Kidney epithelial cell (primary cell): Measurements from ENCODE around the gene SRGAP1. TPM values are rescaled to one million over a fixed set of nuclear protein-coding genes. Genes with fewer than 3 reads are reported as not detected.

Experiments
- DNase-seq: peaks from one replicate; pipeline ENCODE4 v3.0.0-alpha.2; 2010; ENCODE audit warnings: low read depth
- H3K27me3 ChIP-seq: 2 replicates; pipeline ENCODE4 v1.6.0; 2011; ENCODE audit warnings: low read length; ENCODE audit not compliant: control insufficient read depth, insufficient read depth
- H3K36me3 ChIP-seq: 2 replicates; pipeline ENCODE4 v1.5.1; 2011; ENCODE audit warnings: low read length; ENCODE audit not compliant: control insufficient read depth, insufficient read depth
- H3K4me3 ChIP-seq: 2 replicates; pipeline ENCODE4 v1.5.1; 2011; ENCODE audit warnings: low read depth, mild to moderate bottlenecking, control low read depth, low read length
- total RNA-seq: library from RNA; depleted of rRNA; stranded (reverse); fragments of >200 nt; gene quantifications from 2 replicates; pipeline ENCODE4 v1.2.3, GENCODE V29; 2015
- TF ChIP-seq, protein P1 (sequence below): IDR thresholded peaks from 2 replicates; pipeline ENCODE4 v1.5.1; 2011; ENCODE audit warnings: mild to moderate bottlenecking, moderate library complexity, low read length, control low read depth, inconsistent platforms; ENCODE audit not compliant: insufficient read depth, poor library complexity, severe bottlenecking

The SRGAP1 gene
- total RNA-seq, 1 donor from 2014 or later = 28.9 TPM

DNA sequence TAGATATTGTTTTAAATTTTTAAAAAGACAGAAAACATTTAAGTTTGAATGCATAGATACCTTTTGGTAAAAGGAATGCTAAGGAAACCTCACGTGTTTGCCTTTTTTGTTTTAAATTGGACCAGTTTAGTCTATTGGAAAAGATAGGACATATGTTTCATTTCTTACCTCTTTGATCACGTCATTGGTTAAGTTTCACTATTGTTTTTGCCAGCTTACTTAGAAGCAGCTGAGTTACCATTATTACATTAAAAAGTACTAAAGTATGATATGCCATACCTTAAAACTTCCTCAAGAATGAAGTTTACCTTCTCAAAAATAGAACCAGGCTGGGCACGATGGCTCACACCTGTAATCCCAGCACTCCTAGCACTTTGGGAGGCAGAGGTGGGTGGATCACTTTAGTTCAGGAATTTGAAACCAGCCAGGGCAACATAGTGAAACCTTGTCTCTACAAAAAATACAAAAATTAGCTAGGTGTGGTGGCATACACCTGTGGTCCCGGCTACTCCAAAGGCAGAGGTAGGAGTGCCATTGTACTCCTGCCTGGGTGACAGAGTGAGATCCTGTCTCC lies 54.4 kb downstream of the SRGAP1 start:
- DNase-seq = no peak
- TF ChIP-seq, protein P1, sequence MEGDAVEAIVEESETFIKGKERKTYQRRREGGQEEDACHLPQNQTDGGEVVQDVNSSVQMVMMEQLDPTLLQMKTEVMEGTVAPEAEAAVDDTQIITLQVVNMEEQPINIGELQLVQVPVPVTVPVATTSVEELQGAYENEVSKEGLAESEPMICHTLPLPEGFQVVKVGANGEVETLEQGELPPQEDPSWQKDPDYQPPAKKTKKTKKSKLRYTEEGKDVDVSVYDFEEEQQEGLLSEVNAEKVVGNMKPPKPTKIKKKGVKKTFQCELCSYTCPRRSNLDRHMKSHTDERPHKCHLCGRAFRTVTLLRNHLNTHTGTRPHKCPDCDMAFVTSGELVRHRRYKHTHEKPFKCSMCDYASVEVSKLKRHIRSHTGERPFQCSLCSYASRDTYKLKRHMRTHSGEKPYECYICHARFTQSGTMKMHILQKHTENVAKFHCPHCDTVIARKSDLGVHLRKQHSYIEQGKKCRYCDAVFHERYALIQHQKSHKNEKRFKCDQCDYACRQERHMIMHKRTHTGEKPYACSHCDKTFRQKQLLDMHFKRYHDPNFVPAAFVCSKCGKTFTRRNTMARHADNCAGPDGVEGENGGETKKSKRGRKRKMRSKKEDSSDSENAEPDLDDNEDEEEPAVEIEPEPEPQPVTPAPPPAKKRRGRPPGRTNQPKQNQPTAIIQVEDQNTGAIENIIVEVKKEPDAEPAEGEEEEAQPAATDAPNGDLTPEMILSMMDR = no peak
- Histone ChIP-seq H3K27me3 (no peaks in the 10 kb centered on the region), H3K36me3 (no peaks in the 10 kb centered on the region), H3K4me3 (no peak overlapping the region)

GRCh38 chr12:63899396-63899795 lies 54.9 kb downstream of the SRGAP1 start:
- DNase-seq = no peak
- Histone ChIP-seq H3K36me3 (no peaks in the 10 kb centered on the region), H3K27me3 (no peaks in the 10 kb centered on the region), H3K4me3 (no peak overlapping the region)
- TF ChIP-seq, protein P1 = no peak

DNA sequence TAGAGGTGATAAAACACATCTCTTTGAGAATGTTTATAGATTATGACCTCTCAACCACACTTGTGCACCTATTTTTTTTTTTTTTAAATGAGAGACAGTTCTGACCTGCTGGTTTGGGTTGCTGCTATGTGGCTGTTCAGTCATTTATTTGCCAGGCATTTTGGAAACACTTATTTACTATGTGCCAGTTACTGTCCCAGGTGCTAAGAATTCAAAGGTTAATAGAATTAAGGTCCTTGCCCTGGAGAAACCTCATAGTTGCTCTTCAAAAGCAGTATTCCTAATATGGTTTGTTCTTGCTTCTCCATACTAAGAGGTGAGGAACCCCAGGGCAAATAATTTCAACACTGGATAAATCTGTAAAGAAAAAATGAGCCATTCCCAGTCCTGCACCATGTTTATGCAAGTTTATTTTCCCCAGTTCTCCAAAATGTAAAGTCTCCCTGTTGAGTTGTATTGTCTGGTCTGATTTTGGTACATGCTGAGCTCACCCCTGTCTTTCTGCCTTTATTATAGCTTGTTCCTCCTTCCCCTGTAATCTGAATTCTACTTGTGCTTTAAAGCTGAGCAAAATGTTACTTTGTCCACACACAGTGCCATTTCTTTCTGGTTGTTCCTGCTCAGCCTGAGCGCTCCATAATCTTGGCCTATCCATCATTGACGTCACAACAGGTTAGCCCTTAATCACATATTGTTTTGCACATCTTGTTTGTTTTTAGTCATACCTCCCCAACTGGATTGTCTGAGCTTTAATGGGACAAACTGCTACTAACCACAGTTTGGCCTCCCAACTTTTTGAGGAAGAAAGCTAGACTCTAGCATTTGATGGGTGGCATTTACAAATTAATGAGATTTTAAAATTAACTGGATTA lies 56.7 kb downstream of the SRGAP1 start:
- DNase-seq = no peak
- Histone ChIP-seq H3K36me3 (no peaks in the 10 kb centered on the region), H3K4me3 (no peak overlapping the region), H3K27me3 (no peaks in the 10 kb centered on the region)
- TF ChIP-seq, protein P1 = no peak

GRCh38 chr12:63904653-63905052 lies 60.2 kb downstream of the SRGAP1 start:
- no peak for DNase-seq
- no peak overlapping the region for H3K4me3 ChIP-seq
- TF ChIP-seq, protein P1 = no peak
- no peaks in the 10 kb centered on the region for H3K36me3 ChIP-seq
- no peaks in the 10 kb centered on the region for H3K27me3 ChIP-seq

GRCh38 chr12:63905544-63905943 lies 61.0 kb downstream of the SRGAP1 start:
- Histone ChIP-seq H3K4me3 (no peak overlapping the region), H3K36me3 (no peaks in the 10 kb centered on the region), H3K27me3 (no peaks in the 10 kb centered on the region)
- DNase-seq = no peak
- TF ChIP-seq, protein P1 = no peak

GRCh38 chr12:63906876-63907275 lies 62.4 kb downstream of the SRGAP1 start:
- DNase-seq = no peak
- H3K4me3 ChIP-seq = no peak overlapping the region
- H3K27me3 ChIP-seq = no peaks in the 10 kb centered on the region
- no peaks in the 10 kb centered on the region for H3K36me3 ChIP-seq
- TF ChIP-seq, protein P1 = no peak
